WTC11 (cell line): ENCODE data around the gene FTH1. TPM values are rescaled to one million over a fixed set of nuclear protein-coding genes. Genes with fewer than 3 reads are reported as not detected.
A peak's percentile ranks its signal among the peaks of the same experiment; 100 is the strongest.

ENCODE experiments used
- ATAC-seq: fragments of 200-7000 bp; cut with Tn5 transposase; 2 replicates; pipeline ENCODE4 v1.10.0; 2021; ENCODE audit warnings: mild to moderate bottlenecking, moderate library complexity
- CTCF ChIA-PET: fragments of 300-600 bp; sonication (Branson Sonifier 250); formaldehyde crosslinking; loops from one replicate; lab custom pipeline; 2021; ENCODE audit warnings: antibody characterized with exemption; lab: Charles Lee
- POLR2A ChIA-PET: fragments of 350-600 bp; sonication (Branson Sonifier 250); formaldehyde crosslinking; loops from one replicate; lab custom pipeline; 2021; ENCODE audit warnings: antibody characterized with exemption; lab: Charles Lee
- DNase-seq: peaks from one replicate; pipeline ENCODE4 v3.0.0; 2021; ENCODE audit warnings: low spot score
- H3K27ac Mint-ChIP-seq: 2 replicates; pipeline ENCODE4 v1.8.0; 2021; ENCODE audit warnings: mixed read lengths
- H3K27me3 Mint-ChIP-seq: 2 replicates; pipeline ENCODE4 v1.8.0; 2021; ENCODE audit warnings: low read depth, mild to moderate bottlenecking, moderate library complexity, mixed read lengths
- H3K36me3 Mint-ChIP-seq: 2 replicates; pipeline ENCODE4 v1.8.0; 2021; ENCODE audit warnings: mixed read lengths
- H3K4me1 Mint-ChIP-seq: 2 replicates; pipeline ENCODE4 v1.8.0; 2022; ENCODE audit warnings: mixed read lengths
- H3K4me3 Mint-ChIP-seq: 2 replicates; pipeline ENCODE4 v1.8.0; 2021; ENCODE audit warnings: mild to moderate bottlenecking, moderate library complexity, mixed read lengths
- H3K9me3 Mint-ChIP-seq: 2 replicates; pipeline ENCODE4 v1.8.0; 2021; ENCODE audit warnings: mixed read lengths
- EMX1 ChIP-seq: fragments of 250-450 bp; sonication (Bioruptor Pico); IDR thresholded peaks from 2 replicates; pipeline ENCODE4 v1.8.0; 2021; ENCODE audit warnings: mild to moderate bottlenecking
- GABPB1 ChIP-seq: sonication (generic); formaldehyde crosslinking; IDR thresholded peaks from 2 replicates; pipeline ENCODE4 v1.8.1; 2023; ENCODE audit warnings: mild to moderate bottlenecking, missing genetic modification reagents
- IRF2 ChIP-seq: sonication (generic); formaldehyde crosslinking; IDR thresholded peaks from 2 replicates; pipeline ENCODE4 v1.8.0; 2022; ENCODE audit warnings: low read depth, missing genetic modification reagents, borderline replicate concordance
- JAZF1 ChIP-seq: fragments of 250-450 bp; sonication (Bioruptor Pico); IDR thresholded peaks from 2 replicates; pipeline ENCODE4 v1.9.0; 2021; ENCODE audit warnings: moderate library complexity, mild to moderate bottlenecking, inconsistent platforms
- NR3C1 ChIP-seq: sonication (generic); formaldehyde crosslinking; conservative IDR thresholded peaks from 2 replicates; pipeline ENCODE4 v1.8.1; 2023; ENCODE audit warnings: low read depth, mild to moderate bottlenecking, missing genetic modification reagents
- OVOL2 ChIP-seq: fragments of 250-450 bp; sonication (Bioruptor Pico); IDR thresholded peaks from 2 replicates; pipeline ENCODE4 v1.9.0; 2021; ENCODE audit warnings: mild to moderate bottlenecking, borderline replicate concordance
- PRRX2 ChIP-seq: fragments of 250-450 bp; sonication (Bioruptor Pico); IDR thresholded peaks from 2 replicates; pipeline ENCODE4 v1.8.0; 2021; ENCODE audit warnings: mild to moderate bottlenecking
- SMAD4 ChIP-seq: sonication (generic); formaldehyde crosslinking; IDR thresholded peaks from 2 replicates; pipeline ENCODE4 v1.8.0; 2022; ENCODE audit warnings: mild to moderate bottlenecking, missing genetic modification reagents
- TEAD1 ChIP-seq: sonication (generic); formaldehyde crosslinking; IDR thresholded peaks from 2 replicates; pipeline ENCODE4 v1.8.0; 2022; ENCODE audit warnings: mild to moderate bottlenecking, missing genetic modification reagents
- TP53 ChIP-seq: sonication (generic); formaldehyde crosslinking; IDR thresholded peaks from 2 replicates; pipeline ENCODE4 v1.8.1; 2023; ENCODE audit warnings: mild to moderate bottlenecking, missing genetic modification reagents
- ZNF121 ChIP-seq: sonication (generic); formaldehyde crosslinking; IDR thresholded peaks from 2 replicates; pipeline ENCODE4 v1.8.0; 2023; ENCODE audit warnings: missing genetic modification reagents
- ZNF317 ChIP-seq: sonication (generic); formaldehyde crosslinking; IDR thresholded peaks from 2 replicates; pipeline ENCODE4 v1.8.1; 2023; ENCODE audit warnings: low read depth, mild to moderate bottlenecking, moderate library complexity, missing genetic modification reagents, borderline replicate concordance
- total RNA-seq: library from RNA; stranded (reverse); gene quantifications from 3 replicates; pipeline ENCODE4 v1.2.3, GENCODE V29; 2021
- TF ChIP-seq, protein P1 (sequence below): sonication (generic); formaldehyde crosslinking; IDR thresholded peaks from 2 replicates; pipeline ENCODE4 v1.8.0; 2022; ENCODE audit warnings: missing genetic modification reagents
- TF ChIP-seq, protein P2 (sequence below): fragments of 250-450 bp; sonication (Bioruptor Pico); conservative IDR thresholded peaks from 2 replicates; pipeline ENCODE4 v1.9.0; 2021; ENCODE audit warnings: mild to moderate bottlenecking
- TF ChIP-seq, protein P3 (sequence below): sonication (generic); formaldehyde crosslinking; IDR thresholded peaks from 2 replicates; pipeline ENCODE4 v1.8.1; 2023; ENCODE audit warnings: mild to moderate bottlenecking, missing genetic modification reagents, moderate library complexity
- TF ChIP-seq, protein P4 (sequence below): sonication (generic); formaldehyde crosslinking; IDR thresholded peaks from 2 replicates; pipeline ENCODE4 v1.8.1; 2022; ENCODE audit warnings: missing genetic modification reagents, borderline replicate concordance

Gene FTH1
- total RNA-seq, 1 experiment from 2014 or later: 1,108 TPM

DNA sequence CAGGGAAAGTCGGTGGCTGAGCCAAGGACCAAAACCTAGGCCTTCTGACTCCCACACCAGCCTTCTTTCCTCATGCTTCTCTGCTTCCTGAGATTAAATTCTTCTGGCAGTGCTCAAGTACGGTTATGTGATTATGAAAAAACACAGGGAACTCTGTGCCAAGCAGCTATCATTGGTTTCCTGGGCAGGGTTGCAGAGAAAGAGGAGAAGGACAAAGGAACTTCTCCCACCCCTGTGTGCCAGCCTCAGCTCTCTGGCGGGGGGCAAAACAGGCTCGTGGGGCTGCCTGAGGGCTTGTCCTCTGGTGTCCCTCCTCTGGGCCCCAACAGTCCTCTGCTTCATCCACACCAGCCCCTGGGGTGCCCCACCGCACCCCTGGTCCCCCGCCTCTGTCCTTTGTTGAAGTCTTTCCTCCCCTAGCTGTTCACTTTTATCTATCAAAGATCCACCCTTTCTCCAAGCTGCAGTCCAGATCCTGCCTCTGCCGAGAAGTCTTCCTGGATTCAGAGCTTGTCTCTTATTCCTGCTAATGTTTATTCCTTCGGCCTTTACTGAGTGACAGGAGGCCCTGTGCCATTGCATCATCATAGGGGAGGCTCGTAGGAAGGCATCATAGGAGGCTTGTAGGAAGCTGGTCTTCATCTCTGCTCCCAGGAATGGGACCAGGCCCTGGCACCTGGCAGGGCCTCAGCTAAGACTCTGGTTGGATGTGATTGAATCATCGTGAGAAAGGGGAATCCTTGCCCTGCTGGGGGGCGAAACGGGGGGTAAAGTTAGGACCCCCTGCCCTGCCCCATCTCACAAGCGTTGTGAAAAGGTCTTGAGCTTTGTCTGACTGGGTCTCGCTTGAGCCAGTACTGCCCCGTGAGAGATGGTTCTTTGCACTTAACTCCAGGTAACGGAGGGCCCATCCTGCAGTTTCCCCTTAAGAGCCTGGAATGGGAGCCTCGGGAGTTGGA, 11.5 kb upstream of the FTH1 start:
- Mint-ChIP-seq H3K4me3 (no peak overlapping the region), H3K4me1 (peaks cover 22% of the 10 kb centered on the region), H3K27me3 (peaks cover 39% of the 10 kb centered on the region), H3K9me3 (no peaks in the 10 kb centered on the region), H3K36me3 (no peaks in the 10 kb centered on the region), H3K27ac (no peak overlapping the region)
- ChIA-PET CTCF (interaction anchor here (1.1 to 1.5 kb wide), 4 partner anchors 18 to 103 kb away, joined by 4 to 7 read pairs (median 5); no protein-coding TSS in a partner anchor), POLR2A (interaction anchor here (0.8 kb wide), 1 partner anchor 13 kb away, joined by 3 read pairs; no protein-coding TSS in a partner anchor)
- TF ChIP-seq GABPB1: peak; percentile 60; the same call in 1 of the 2 replicates
- TF ChIP-seq, protein P1, sequence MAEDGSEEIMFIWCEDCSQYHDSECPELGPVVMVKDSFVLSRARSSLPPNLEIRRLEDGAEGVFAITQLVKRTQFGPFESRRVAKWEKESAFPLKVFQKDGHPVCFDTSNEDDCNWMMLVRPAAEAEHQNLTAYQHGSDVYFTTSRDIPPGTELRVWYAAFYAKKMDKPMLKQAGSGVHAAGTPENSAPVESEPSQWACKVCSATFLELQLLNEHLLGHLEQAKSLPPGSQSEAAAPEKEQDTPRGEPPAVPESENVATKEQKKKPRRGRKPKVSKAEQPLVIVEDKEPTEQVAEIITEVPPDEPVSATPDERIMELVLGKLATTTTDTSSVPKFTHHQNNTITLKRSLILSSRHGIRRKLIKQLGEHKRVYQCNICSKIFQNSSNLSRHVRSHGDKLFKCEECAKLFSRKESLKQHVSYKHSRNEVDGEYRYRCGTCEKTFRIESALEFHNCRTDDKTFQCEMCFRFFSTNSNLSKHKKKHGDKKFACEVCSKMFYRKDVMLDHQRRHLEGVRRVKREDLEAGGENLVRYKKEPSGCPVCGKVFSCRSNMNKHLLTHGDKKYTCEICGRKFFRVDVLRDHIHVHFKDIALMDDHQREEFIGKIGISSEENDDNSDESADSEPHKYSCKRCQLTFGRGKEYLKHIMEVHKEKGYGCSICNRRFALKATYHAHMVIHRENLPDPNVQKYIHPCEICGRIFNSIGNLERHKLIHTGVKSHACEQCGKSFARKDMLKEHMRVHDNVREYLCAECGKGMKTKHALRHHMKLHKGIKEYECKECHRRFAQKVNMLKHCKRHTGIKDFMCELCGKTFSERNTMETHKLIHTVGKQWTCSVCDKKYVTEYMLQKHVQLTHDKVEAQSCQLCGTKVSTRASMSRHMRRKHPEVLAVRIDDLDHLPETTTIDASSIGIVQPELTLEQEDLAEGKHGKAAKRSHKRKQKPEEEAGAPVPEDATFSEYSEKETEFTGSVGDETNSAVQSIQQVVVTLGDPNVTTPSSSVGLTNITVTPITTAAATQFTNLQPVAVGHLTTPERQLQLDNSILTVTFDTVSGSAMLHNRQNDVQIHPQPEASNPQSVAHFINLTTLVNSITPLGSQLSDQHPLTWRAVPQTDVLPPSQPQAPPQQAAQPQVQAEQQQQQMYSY (CRISPR knock-in tag): no peak
- DNase-seq: no peak
- no peak for ATAC-seq

DNA sequence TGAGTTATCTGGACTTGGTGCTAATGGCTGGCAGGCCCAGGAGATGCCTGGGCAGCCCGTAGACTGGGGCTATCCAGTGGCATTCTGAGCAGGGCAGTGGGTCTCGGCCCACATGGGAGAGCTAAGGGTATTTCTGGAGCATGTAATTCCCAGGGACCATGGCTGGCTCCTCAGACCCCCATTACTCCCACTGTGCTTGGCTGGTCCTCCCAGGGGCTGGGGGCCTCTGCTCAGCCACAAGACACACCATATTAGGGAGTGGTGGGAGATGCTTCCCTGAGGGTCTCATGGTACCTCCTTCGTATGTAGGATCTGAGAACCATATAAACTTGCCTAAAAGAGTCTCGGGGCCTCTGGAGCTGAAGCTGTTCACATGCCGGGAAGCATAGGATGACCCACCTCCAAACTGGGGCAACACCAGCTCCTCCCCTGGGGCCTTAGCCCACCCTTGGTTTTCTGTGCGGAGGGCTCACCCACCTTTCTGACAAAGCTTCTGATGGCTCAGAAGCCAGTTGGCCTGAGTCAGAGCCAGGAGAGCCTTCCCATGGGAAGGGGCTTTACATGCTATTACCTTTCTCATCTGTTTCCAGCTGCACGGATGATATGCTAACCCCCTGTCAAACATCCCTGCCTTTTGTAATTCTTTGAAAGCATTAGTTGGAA, 9.5 kb upstream of the FTH1 start:
- H3K4me1 Mint-ChIP-seq: peaks cover 32% of the 10 kb centered on the region
- peaks cover 22% of the 10 kb centered on the region for H3K27me3 Mint-ChIP-seq
- no peaks in the 10 kb centered on the region for H3K36me3 Mint-ChIP-seq
- no peak overlapping the region for H3K4me3 Mint-ChIP-seq
- TF ChIP-seq, protein P2, sequence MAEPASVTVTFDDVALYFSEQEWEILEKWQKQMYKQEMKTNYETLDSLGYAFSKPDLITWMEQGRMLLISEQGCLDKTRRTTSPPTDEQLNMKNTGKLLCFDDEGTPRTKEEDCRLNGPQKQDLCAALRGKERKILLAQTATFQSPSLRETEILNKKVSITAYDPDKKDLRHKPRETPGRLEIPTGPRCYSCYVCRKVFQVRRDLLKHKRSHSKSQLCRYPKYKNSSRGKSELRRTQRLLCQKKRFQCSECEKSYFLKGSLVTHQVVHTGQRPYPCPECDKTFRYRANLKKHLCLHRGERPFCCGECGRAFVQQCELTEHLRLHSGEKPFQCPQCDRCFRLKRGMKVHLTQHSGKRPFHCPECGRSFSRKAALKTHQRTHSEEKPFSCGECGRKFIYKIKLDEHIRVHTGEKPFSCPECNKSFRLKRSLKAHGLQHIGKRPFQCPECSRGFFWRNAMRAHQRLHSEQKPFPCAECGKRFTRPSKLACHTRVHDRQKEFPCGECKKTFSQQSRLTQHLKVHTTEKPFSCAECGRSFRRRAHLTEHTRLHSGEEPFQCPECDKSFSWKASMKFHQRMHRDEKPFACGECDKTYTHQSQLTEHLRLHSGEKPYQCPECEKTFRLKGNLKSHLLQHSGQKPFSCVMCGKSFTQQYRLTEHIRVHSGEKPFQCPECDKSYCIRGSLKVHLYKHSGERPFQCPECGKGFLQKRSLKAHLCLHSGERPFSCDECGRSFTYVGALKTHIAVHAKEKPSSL (CRISPR knock-in tag): no peak
- TF ChIP-seq JAZF1 (CRISPR knock-in tag) (no peak), PRRX2 (CRISPR knock-in tag) (no peak), ZNF317 (CRISPR knock-in tag) (no peak), SMAD4 (no peak), ZNF121 (CRISPR knock-in tag) (no peak), NR3C1 (CRISPR knock-in tag) (no peak), EMX1 (CRISPR knock-in tag) (no peak), TEAD1 (no peak), TP53 (no peak), IRF2 (CRISPR knock-in tag) (no peak), OVOL2 (no peak)
- TF ChIP-seq, protein P1 (CRISPR knock-in tag): no peak
- TF ChIP-seq, protein P3, sequence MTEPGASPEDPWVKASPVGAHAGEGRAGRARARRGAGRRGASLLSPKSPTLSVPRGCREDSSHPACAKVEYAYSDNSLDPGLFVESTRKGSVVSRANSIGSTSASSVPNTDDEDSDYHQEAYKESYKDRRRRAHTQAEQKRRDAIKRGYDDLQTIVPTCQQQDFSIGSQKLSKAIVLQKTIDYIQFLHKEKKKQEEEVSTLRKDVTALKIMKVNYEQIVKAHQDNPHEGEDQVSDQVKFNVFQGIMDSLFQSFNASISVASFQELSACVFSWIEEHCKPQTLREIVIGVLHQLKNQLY (CRISPR knock-in tag): no peak
- TF ChIP-seq, protein P4, sequence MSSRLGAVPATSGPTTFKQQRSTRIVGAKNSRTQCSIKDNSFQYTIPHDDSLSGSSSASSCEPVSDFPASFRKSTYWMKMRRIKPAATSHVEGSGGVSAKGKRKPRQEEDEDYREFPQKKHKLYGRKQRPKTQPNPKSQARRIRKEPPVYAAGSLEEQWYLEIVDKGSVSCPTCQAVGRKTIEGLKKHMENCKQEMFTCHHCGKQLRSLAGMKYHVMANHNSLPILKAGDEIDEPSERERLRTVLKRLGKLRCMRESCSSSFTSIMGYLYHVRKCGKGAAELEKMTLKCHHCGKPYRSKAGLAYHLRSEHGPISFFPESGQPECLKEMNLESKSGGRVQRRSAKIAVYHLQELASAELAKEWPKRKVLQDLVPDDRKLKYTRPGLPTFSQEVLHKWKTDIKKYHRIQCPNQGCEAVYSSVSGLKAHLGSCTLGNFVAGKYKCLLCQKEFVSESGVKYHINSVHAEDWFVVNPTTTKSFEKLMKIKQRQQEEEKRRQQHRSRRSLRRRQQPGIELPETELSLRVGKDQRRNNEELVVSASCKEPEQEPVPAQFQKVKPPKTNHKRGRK (CRISPR knock-in tag): no peak
- DNase-seq: no peak
- ChIA-PET CTCF (interaction anchor here (0.6 to 2.8 kb wide), 8 partner anchors 8 to 131 kb away, joined by 3 to 14 read pairs (median 4); no protein-coding TSS in a partner anchor), POLR2A (no interaction called here)
- ATAC-seq: no peak
- H3K27ac Mint-ChIP-seq: no peak overlapping the region
- no peaks in the 10 kb centered on the region for H3K9me3 Mint-ChIP-seq
